D721Med (cell line): ENCODE measurements around the gene CBL.
A peak's percentile ranks its signal among the peaks of the same experiment; 100 is the strongest.
"Not testable (repeated sequence)": the region's sequence is repeated elsewhere in the genome, so short reads cannot be mapped to it uniquely, and the experiment has no call there.

Experiments
- DNase-seq: peaks from one replicate; pipeline ENCODE4 v3.0.0; 2011; ENCODE audit warnings: low spot score; ENCODE audit not compliant: insufficient read length
- FAIRE-seq: peaks from 2 replicates; lab custom pipeline; 2011; peaks lifted over from hg19 to GRCh38; lab: Jason Lieb, UNC
- TF ChIP-seq, protein P1 (sequence below): IDR thresholded peaks from 2 replicates; pipeline ENCODE4 v1.5.1; 2012; ENCODE audit warnings: mild to moderate bottlenecking, control low read depth; ENCODE audit not compliant: insufficient read depth; ENCODE audit errors: missing control alignments

CBL gene

DNA sequence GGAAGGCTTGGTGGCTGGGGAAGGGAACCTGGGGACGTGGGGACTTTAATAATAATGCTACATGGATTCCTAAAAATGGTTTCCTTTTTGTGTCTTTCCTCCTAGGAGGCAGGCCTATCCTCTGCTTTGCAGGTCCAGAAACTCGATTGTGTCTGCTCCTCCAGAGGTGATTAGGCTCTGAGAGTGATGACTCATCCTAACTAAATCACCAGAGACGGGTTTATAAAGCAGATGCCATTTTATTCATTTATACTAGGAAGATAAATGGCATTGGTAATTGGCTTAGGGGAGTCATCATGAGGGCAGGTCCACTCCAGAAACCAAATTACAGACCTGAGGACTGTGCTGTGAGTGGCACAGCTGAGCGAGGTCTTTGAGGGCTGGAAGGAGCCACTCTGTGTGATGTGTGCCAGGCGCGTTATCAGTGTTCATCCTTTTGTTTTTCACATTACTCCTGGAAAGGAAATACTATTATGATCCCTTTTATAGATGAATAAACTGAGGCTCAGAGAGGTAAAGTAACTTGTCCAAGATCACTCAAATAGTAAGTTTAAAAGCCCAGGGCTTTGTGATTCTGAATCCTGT lies 30.6 kb upstream of the CBL start:
- FAIRE-seq (no peak), DNase-seq (peak; percentile 61)
- TF ChIP-seq, protein P1, sequence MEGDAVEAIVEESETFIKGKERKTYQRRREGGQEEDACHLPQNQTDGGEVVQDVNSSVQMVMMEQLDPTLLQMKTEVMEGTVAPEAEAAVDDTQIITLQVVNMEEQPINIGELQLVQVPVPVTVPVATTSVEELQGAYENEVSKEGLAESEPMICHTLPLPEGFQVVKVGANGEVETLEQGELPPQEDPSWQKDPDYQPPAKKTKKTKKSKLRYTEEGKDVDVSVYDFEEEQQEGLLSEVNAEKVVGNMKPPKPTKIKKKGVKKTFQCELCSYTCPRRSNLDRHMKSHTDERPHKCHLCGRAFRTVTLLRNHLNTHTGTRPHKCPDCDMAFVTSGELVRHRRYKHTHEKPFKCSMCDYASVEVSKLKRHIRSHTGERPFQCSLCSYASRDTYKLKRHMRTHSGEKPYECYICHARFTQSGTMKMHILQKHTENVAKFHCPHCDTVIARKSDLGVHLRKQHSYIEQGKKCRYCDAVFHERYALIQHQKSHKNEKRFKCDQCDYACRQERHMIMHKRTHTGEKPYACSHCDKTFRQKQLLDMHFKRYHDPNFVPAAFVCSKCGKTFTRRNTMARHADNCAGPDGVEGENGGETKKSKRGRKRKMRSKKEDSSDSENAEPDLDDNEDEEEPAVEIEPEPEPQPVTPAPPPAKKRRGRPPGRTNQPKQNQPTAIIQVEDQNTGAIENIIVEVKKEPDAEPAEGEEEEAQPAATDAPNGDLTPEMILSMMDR: no peak

GRCh38 chr11:119178166-119178680 lies 27.9 kb upstream of the CBL start:
- TF ChIP-seq, protein P1: no peak
- FAIRE-seq: no peak
- DNase-seq: no peak

- TF ChIP-seq, protein P1: no peak
- FAIRE-seq (no peak), DNase-seq (no peak)
Measured at GRCh38 chr11:119179342-119179741, 26.8 kb upstream of the CBL start.

DNA sequence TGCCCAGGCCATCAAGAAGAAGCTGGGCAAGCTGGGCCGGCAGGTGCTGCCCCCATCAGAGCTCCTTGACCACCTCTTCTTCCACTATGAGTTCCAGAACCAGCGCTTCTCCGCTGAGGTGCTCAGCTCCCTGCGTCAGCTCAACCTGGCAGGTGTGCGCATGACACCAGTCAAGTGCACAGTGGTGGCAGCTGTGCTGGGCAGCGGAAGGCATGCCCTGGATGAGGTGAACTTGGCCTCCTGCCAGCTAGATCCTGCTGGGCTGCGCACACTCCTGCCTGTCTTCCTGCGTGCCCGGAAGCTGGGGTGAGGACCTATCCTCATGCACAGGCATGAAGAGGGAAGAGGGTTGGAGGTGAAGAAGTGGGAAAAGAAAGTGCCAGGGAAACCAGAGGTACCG lies 26.2 kb upstream of the CBL start:
- DNase-seq: no peak
- TF ChIP-seq, protein P1: no peak

GRCh38 chr11:119180729-119181676 lies 25.1 kb upstream of the CBL start:
- TF ChIP-seq, protein P1: no peak
- FAIRE-seq (no peak), DNase-seq (no peak)

More for the DNA sequence above, 26.2 kb upstream of the CBL start:
- FAIRE-seq: no peak

- TF ChIP-seq, protein P1: no peak
- DNase-seq: no peak
- no peak for FAIRE-seq
Measured at GRCh38 chr11:119181677-119182412, 24.3 kb upstream of the CBL start.

- FAIRE-seq, DNase-seq: not testable (repeated sequence)
Measured at GRCh38 chr11:119184399-119184798, 21.7 kb upstream of the CBL start.
